Erythroblast (primary cell): Measurements from ENCODE around the gene PALLD.

Experiments
- GATA1 ChIP-seq: IDR thresholded peaks from 2 replicates; pipeline ENCODE4 v1.6.1; 2011; ENCODE audit warnings: low read depth, mild to moderate bottlenecking, control low read depth, low read length, moderate library complexity
- POLR2A ChIP-seq: IDR thresholded peaks from 2 replicates; pipeline ENCODE4 v1.6.1; 2011; ENCODE audit warnings: mild to moderate bottlenecking, low read length

DNA sequence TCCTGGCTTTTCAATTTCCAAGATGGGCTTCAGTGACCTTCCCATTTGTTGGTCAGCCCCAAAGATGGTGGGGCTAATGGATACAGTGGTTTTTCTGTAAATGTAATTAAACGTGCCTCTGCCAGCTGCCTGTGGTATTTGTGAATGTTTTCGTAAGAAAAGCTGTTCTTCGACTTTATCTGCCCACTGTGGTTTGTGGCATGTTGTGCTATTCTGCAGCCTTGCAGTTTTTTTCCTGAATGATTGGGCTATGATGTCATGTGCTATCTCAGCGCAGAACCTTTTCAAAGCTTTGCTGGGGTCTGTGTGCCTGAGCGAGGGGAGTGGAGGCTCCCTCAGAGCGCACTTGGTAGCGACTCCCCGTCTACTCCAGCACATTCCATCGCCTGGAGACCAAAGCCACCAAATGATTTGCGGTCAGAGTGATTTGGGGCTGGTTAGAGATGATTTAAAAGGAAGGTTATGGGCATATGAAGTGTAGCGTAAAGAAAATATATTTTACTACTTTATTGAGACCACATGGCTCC, 137.5 kb downstream of the PALLD start:
- TF ChIP-seq POLR2A (no peak), GATA1 (no peak)
